HG03103 (cell line): Measurements from ENCODE around the gene ACSM2A.
"Not testable (repeated sequence)": the region's sequence is repeated elsewhere in the genome, so short reads cannot be mapped to it uniquely, and the experiment has no call there.

Experiments used
- ATAC-seq: cut with Tn5 transposase; IDR thresholded peaks from one replicate; pipeline ENCODE4 v1.9.1; 2021; ENCODE audit warnings: low read depth; ENCODE audit not compliant: unreplicated experiment

The ACSM2A gene

GRCh38 chr16:20451364-20451763 lies at the start of gene ACSM2A:
Gene ACSM2A (plus strand): TSS chr16:20451521. CDS start chr16:20460115, 8,594 bp downstream.
- ATAC-seq, result not testable (repeated sequence)

GRCh38 chr16:20402651-20403050 lies 48.7 kb upstream of the ACSM2A start:
- ATAC-seq, result no peak

- ATAC-seq, result no peak
Measured at GRCh38 chr16:20404637-20405036, 46.7 kb upstream of the ACSM2A start, which contains the start of gene PDILT. Gene PDILT (minus strand): TSS chr16:20404737. CDS start chr16:20399300, 5,437 bp downstream.

DNA sequence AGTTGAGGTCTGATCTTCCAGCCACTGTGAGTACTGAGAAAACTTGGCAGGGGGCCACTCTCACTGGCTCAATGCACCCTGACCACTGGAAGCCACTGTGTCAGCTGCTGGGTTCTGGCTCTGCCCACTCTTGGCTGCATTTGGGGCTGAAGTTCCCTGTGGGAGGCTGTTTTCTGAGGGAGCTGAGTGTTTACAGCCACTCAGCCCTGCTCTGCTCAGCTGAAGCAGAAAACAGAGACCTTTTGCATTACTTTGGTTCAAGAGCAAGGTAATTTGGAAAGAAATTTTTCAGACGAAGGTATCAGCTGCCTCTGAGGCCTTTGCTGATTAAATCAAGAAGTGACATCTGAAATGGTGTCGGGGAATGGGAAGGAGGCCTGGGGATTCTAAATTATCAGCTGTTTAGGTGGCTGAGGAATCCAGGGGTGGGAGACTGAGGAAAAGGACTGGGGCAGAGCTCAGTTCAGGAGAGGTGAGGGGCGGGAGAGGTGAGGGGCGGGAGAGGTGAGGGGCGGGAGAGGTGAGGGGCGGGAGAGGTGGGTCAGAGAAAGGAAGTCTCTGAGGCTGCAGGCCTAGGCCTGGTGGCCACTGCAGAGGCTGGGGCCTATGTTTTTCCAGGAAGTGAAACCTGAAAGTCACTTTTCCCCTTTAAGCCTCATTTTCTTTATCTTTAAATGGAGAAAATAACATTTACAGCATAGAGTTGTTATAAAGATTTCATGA lies 41.8 kb upstream of the ACSM2A start, which contains the start of gene ACSM5:
TSS of gene ACSM5 (plus strand) at position 137 of the 723 bp plus-strand sequence. CDS start 1,951 bp downstream, outside the sequence.
- ATAC-seq, result peak; percentile 38

DNA sequence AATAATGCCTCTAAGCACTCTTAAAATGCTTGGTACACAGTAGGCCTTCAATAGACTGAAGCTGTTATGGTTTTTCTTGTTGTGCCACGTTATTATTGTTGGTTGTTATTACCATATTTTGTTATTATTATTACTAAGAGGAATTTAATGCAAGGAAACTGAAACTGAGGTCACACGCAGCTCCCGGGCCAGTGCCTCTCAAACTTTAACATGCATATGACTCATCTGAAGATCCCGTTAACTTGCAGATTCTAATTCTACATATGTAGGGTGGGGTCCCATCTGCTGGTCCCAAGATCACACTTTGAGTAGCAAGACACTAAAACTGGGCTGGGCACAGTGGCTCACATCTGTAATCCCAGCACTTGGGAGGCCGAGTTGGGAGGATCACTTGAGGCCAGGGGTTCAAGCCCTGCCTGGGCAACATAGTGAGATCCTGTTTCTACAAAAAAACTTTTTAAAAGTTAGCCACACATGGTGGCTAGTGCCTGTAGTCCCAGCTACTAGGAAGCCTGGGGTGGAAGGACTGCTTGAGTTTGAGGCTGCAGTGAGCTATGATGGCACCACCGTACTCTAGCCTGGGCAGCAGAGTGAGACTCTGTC lies 41.1 kb upstream of the ACSM2A start:
- peak; percentile 77 for ATAC-seq

GRCh38 chr16:20411055-20411454 lies 40.3 kb upstream of the ACSM2A start:
- no peak for ATAC-seq

- ATAC-seq, result no peak
Measured at GRCh38 chr16:20415541-20415940, 35.8 kb upstream of the ACSM2A start.

DNA sequence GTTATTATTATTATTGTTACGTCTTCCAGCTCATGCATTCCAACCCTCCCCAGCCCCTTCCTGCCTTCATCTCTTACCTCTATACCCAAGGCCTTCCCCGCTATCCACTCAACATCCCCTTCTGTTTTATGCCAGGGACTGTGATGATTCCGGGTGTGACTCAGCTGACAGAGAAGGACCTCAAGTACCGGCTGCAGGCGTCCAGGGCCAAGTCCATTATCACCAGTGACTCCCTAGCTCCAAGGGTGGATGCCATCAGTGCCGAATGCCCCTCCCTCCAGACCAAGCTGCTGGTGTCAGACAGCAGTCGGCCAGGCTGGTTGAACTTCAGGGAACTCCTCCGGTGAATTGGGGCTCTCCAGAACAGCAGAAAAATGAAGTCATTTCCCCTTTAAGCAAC lies 32.2 kb upstream of the ACSM2A start:
- not testable (repeated sequence) for ATAC-seq

DNA sequence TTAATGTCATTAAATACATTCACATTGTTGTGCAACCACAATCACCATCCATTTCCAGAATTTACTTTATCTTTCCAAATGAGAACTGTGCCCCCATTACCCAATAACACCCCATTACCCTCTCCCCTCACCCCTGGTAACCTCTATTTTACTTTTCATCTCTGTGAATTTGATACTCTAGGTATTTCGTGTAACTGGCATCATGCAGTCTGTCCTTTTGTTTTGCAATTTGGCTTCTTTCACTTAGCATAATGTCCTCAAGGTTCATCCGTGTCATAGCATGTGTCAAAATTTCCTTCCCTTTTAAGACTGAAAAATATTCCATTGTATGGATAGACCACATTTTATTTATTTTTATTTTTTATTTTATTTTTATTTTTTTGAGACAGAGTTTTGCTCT lies 29.6 kb upstream of the ACSM2A start:
- ATAC-seq, result not testable (repeated sequence)

- ATAC-seq, result not testable (repeated sequence)
Measured at GRCh38 chr16:20423772-20424128, 27.6 kb upstream of the ACSM2A start.

- ATAC-seq, result no peak
Measured at GRCh38 chr16:20424129-20424866, 27.0 kb upstream of the ACSM2A start.

DNA sequence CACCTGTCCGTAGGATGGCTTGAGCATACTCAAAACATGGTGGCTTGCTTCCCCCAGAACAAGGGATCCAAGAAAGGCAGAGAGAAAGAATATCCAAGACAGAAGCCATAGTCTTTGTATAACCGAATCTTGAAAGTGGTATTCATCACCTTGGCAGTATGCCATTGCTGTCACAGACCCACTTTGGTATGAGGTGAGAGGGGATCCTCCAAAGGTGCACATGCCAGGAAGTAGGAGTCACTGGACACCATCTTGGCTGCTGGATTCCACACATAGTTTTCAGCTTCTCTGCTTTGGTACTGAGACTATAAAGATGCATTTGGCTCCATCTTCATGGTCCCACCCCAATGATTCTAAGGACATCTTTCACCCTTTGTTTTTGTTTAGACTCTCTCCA lies 23.9 kb upstream of the ACSM2A start:
- not testable (repeated sequence) for ATAC-seq

GRCh38 chr16:20429499-20429898 lies 21.8 kb upstream of the ACSM2A start:
- not testable (repeated sequence) for ATAC-seq

GRCh38 chr16:20430480-20430879 lies 20.8 kb upstream of the ACSM2A start:
- not testable (repeated sequence) for ATAC-seq

GRCh38 chr16:20430948-20431347 lies 20.4 kb upstream of the ACSM2A start:
- no peak for ATAC-seq

GRCh38 chr16:20438950-20439349 lies 12.4 kb upstream of the ACSM2A start:
- ATAC-seq, result not testable (repeated sequence)

DNA sequence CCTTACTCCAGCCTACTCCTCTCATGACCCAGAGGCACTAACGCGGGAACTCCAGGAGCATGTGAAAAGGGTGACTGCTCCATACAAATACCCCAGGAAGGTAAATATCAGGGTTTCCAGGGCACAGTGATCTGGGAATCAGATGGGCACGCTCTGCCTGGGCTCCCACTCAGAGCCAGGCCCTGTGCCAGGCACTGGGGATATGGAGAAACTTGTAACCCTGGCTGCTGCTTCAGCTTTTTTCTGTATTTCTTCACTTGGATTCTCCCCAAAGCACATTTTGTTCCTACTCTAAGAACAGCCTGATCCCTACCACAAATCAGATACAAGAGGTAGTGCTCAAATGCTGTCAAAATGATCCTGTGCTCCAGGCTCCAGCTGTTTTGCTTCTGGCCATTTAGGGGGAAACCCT lies 11.5 kb upstream of the ACSM2A start:
- not testable (repeated sequence) for ATAC-seq

DNA sequence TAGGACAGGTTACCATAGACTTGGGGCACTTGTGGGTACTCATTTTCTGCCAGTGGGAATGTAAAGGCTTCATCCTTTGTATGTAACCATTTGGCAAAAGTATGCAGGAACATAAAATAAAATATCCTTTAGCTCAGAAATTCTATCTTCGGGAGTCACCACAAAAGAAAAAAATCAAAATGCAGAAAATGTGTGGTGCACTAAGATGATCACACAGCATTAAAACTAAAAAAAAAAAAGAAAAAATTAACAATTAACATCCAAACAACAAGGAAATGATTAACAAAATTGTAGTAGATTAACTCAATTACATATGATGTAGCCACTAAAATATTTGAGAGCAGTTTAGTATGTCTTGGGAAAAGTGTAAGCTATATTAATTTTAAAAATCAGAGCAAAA lies 10.6 kb upstream of the ACSM2A start:
- not testable (repeated sequence) for ATAC-seq

DNA sequence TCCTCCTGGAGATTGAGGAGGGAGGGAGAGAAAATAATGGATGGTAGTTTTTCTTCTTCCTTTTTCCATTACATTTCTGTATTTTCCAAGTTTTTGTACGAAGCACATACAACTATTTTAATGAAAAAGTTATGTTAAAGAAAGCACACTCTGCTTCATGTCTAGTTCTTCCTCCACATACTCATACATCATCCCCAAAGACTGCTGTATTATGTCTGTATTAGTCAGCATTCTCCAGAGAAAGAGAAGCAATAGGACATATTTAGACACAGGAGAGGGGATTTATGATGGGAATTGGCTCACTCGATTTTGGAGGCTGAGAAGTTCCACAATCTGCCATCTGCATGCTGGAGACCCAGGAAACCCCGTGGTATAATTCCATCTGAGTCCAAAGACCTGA lies 10.1 kb upstream of the ACSM2A start:
- no peak for ATAC-seq

GRCh38 chr16:20441859-20442258 lies 9.5 kb upstream of the ACSM2A start:
- not testable (repeated sequence) for ATAC-seq
